HG02938 (cell line): ENCODE measurements around the gene FAIM2.

Source experiments
- ATAC-seq: cut with Tn5 transposase; IDR thresholded peaks from one replicate; pipeline ENCODE4 v1.9.1; 2021; ENCODE audit warnings: mild to moderate bottlenecking, moderate library complexity; ENCODE audit not compliant: unreplicated experiment

FAIM2 gene

GRCh38 chr12:49941556-49942511, 38.1 kb upstream of the FAIM2 start:
- no peak for ATAC-seq

GRCh38 chr12:49939707-49940106, 36.0 kb upstream of the FAIM2 start:
- no peak for ATAC-seq

GRCh38 chr12:49939307-49939706, 35.6 kb upstream of the FAIM2 start:
- ATAC-seq, result no peak

GRCh38 chr12:49937639-49938300, 34.1 kb upstream of the FAIM2 start:
- ATAC-seq, result no peak

- ATAC-seq, result no peak
Measured at GRCh38 chr12:49936925-49937324, 33.2 kb upstream of the FAIM2 start.

- ATAC-seq, result no peak
Measured at GRCh38 chr12:49934505-49934904, 30.8 kb upstream of the FAIM2 start.

- ATAC-seq, result no peak
Measured at GRCh38 chr12:49933796-49934195, 30.1 kb upstream of the FAIM2 start.

- no peak for ATAC-seq
Measured at GRCh38 chr12:49932533-49933130, 28.9 kb upstream of the FAIM2 start.

- no peak for ATAC-seq
Measured at GRCh38 chr12:49932023-49932422, 28.3 kb upstream of the FAIM2 start.

- no peak for ATAC-seq
Measured at GRCh38 chr12:49930515-49931288, 27.0 kb upstream of the FAIM2 start.

GRCh38 chr12:49929581-49929980, 25.9 kb upstream of the FAIM2 start:
- no peak for ATAC-seq

- no peak for ATAC-seq
Measured at GRCh38 chr12:49928471-49928870, 24.8 kb upstream of the FAIM2 start.

- ATAC-seq, result no peak
Measured at GRCh38 chr12:49925433-49926204, 21.9 kb upstream of the FAIM2 start.

GRCh38 chr12:49924628-49925246, 21.0 kb upstream of the FAIM2 start:
- ATAC-seq, result no peak

- ATAC-seq, result no peak
Measured at GRCh38 chr12:49923880-49924556, 20.3 kb upstream of the FAIM2 start.

- no peak for ATAC-seq
Measured at GRCh38 chr12:49923035-49923644, 19.4 kb upstream of the FAIM2 start.

GRCh38 chr12:49922349-49923034, 18.8 kb upstream of the FAIM2 start:
- ATAC-seq, result no peak

- no peak for ATAC-seq
Measured at GRCh38 chr12:49921936-49922335, 18.2 kb upstream of the FAIM2 start.
